K562 (cell line): ENCODE measurements around the gene SNW1. TPM values are rescaled to one million over a fixed set of nuclear protein-coding genes. Genes with fewer than 3 reads are reported as not detected.
A peak's percentile ranks its signal among the peaks of the same experiment; 100 is the strongest.

Source experiments
- ATAC-seq: fragments of 200-7000 bp; cut with Tn5 transposase; 3 replicates; pipeline ENCODE4 v1.9.1; 2020; ENCODE audit warnings: moderate library complexity
- BruUV-seq: library from RNA; stranded (reverse); fragments of 400-500 nt; replicated peaks from 2 replicates; lab custom pipeline; 2021; lab: Mats Ljungman, UMichigan
- CTCF ChIA-PET: fragments of 300-600 bp; formaldehyde crosslinking; extraction: SDS; loops from one replicate; lab custom pipeline; 2021; ENCODE audit warnings: low intra/inter-chr PET ratio; lab: Yijun Ruan, JAX
- POLR2A ChIA-PET: fragments of 300-600, 350-650 bp; sonication (Branson Sonifier 250); formaldehyde crosslinking; extraction: SDS; loops from one replicate; lab custom pipeline; 2021; ENCODE audit warnings: antibody characterized with exemption, inconsistent platforms; lab: Yijun Ruan, JAX
- DNase-seq, 4 experiments: peaks; one replicate each; pipeline versions ENCODE4 v3.0.0 to v3.0.0-alpha.2; 2011 to 2018; ENCODE audit warnings: low spot score in 3 of 4, mixed read lengths in 3 of 4; ENCODE audit errors: extremely low read depth in 1 of 4
- FAIRE-seq: peaks from 2 replicates; lab custom pipeline; 2011; peaks lifted over from hg19 to GRCh38; lab: Jason Lieb, UNC
- H2AFZ ChIP-seq: 2 replicates; pipeline ENCODE4 v1.6.0; 2011; ENCODE audit warnings: low read depth, low read length, control low read depth, inconsistent platforms
- H3K27ac ChIP-seq: fragments of 200-600 bp; 3 replicates; pipeline ENCODE4 v1.8.0; 2011; ENCODE audit warnings: low read depth, mild to moderate bottlenecking, control low read depth, inconsistent platforms, low read length, moderate library complexity, mixed read lengths; ENCODE audit errors: extremely low read depth
- H3K27me3 ChIP-seq, 2 experiments: fragments of 300-600 bp in 1 of 2; 2 replicates in 1 of 2; 3 replicates in 1 of 2; pipeline versions ENCODE4 v1.6.0 to v1.8.0; 2011; ENCODE audit warnings: inconsistent platforms in 2 of 2, low read length in 2 of 2, mild to moderate bottlenecking in 1 of 2, mixed read lengths in 1 of 2, moderate library complexity in 1 of 2; ENCODE audit not compliant: control insufficient read depth in 2 of 2, insufficient read depth in 2 of 2
- H3K36me3 ChIP-seq: fragments of 300-600 bp; 3 replicates; pipeline ENCODE4 v1.8.0; 2011; ENCODE audit warnings: mild to moderate bottlenecking, low read length, inconsistent platforms; ENCODE audit not compliant: control insufficient read depth, insufficient read depth
- H3K4me1 ChIP-seq, 2 experiments: fragments of 200-600 bp in 1 of 2; replicated peaks in 1 of 2; 2 replicates in 1 of 2; 3 replicates in 1 of 2; pipeline versions ENCODE4 v1.5.1 to v1.8.0; 2011; ENCODE audit warnings: inconsistent platforms in 2 of 2, low read length in 2 of 2, mild to moderate bottlenecking in 1 of 2, mixed read lengths in 1 of 2, moderate library complexity in 1 of 2; ENCODE audit not compliant: control insufficient read depth in 2 of 2, insufficient read depth in 2 of 2
- H3K4me2 ChIP-seq: 2 replicates; pipeline ENCODE4 v1.6.1; 2011; ENCODE audit warnings: low read length, control low read depth, inconsistent platforms, mixed read lengths; ENCODE audit not compliant: insufficient read depth
- H3K4me3 ChIP-seq: fragments of 200-600 bp; sonication (generic), shearing (Covaris generic); 2 replicates; pipeline ENCODE4 v1.5.1; 2016; ENCODE audit warnings: control low read depth, inconsistent platforms
- H3K79me2 ChIP-seq: fragments of 200-600 bp; 3 replicates; pipeline ENCODE4 v1.8.0; 2011; ENCODE audit warnings: low read length, inconsistent platforms; ENCODE audit not compliant: control insufficient read depth, insufficient read depth
- H3K9ac ChIP-seq, 2 experiments: 2 replicates each; pipeline versions ENCODE4 v1.6.0 to v1.6.1; 2011; ENCODE audit warnings: low read depth in 2 of 2, low read length in 2 of 2, control low read depth in 1 of 2, inconsistent platforms in 1 of 2, mild to moderate bottlenecking in 1 of 2, mixed read lengths in 1 of 2; ENCODE audit not compliant: insufficient read depth in 1 of 2
- H3K9me1 ChIP-seq: one replicate; pipeline ENCODE4 v1.6.0; 2011; ENCODE audit warnings: inconsistent platforms, mild to moderate bottlenecking, low read length, moderate library complexity; ENCODE audit not compliant: control insufficient read depth, insufficient read depth
- H3K9me3 ChIP-seq: replicated peaks from 2 replicates; pipeline ENCODE4 v1.5.1; 2011; ENCODE audit warnings: low read depth, low read length, inconsistent platforms; ENCODE audit not compliant: control insufficient read depth, insufficient read depth
- H4K20me1 ChIP-seq: replicated peaks from 2 replicates; pipeline ENCODE4 v1.6.1; 2011; ENCODE audit warnings: low read length, inconsistent platforms, mixed read lengths; ENCODE audit not compliant: control insufficient read depth, insufficient read depth
- BDP1 ChIP-seq: IDR thresholded peaks from 3 replicates; pipeline ENCODE4 v1.6.1; 2011; ENCODE audit not compliant: insufficient read length, insufficient read depth
- CLOCK ChIP-seq: fragments of 250-450 bp; sonication (Bioruptor Pico); IDR thresholded peaks from 2 replicates; pipeline ENCODE4 v1.4.0; 2020; ENCODE audit warnings: mild to moderate bottlenecking, moderate library complexity, borderline replicate concordance
- DPF2 ChIP-seq: fragments of 450-650 bp; IDR thresholded peaks from 2 replicates; pipeline ENCODE4 v1.6.1; 2016
- MNT ChIP-seq, 2 experiments: fragments of 450-650 bp; conservative IDR thresholded peaks; 2 replicates each; pipeline ENCODE4 v1.6.1; 2017; ENCODE audit warnings: mild to moderate bottlenecking in 2 of 2, moderate library complexity in 2 of 2
- RBM25 ChIP-seq: fragments of 200-400 bp; formaldehyde crosslinking; IDR thresholded peaks from 2 replicates; pipeline ENCODE4 v1.6.1; 2018; ENCODE audit warnings: low read length, low read depth, moderate library complexity; ENCODE audit not compliant: severe bottlenecking
- WGBS: fragments of 100-300 bp; shearing (Covaris generic); methylation state at CpG from one replicate; pipeline ENCODE4 v1.1.6; 2016; ENCODE audit warnings: low coverage, mixed read lengths; ENCODE audit not compliant: insufficient coverage; ENCODE audit errors: missing lambda C conversion rate; 5-methylcytosine and 5-hydroxymethylcytosine counted together
- in situ Hi-C: fragments of 300-500 bp; cut with MboI; formaldehyde crosslinking; loops from 4 replicates; pipeline ENCODE4 v1.15.0; 2018; ENCODE audit warnings: inconsistent platforms, mixed read lengths
- intact Hi-C: fragments of 100-400 bp; cut with micrococcal nuclease; formaldehyde crosslinking; loops from 2 replicates; pipeline ENCODE4 v1.14.2; 2022
- polyA plus RNA-seq, 8 experiments: library from polyadenylated mRNA; depleted of rRNA in 4 of 8; stranded (reverse) in 5 of 8; unstranded in 3 of 8; fragments of >200 nt; fragmentation: Nextera tagmentation in 2 of 8; fragmentation: Illumina TruSeq in 1 of 8; extraction: Ambion mirVana in 2 of 8; extraction: Trizol in 1 of 8; gene quantifications; 2 replicates each; pipeline versions ENCODE4 v1.2.1 to v1.2.3, GENCODE V29; 2011 to 2014; ENCODE audit warnings: inconsistent platforms in 1 of 8, missing spikeins in 1 of 8
- total RNA-seq, 7 experiments: library from RNA; depleted of rRNA in 6 of 7; stranded (reverse); fragments of >200 nt in 6 of 7; fragmentation: Illumina TruSeq in 2 of 7; extraction: Trizol in 2 of 7; gene quantifications; 2 replicates each; pipeline versions ENCODE4 v1.2.1 to v1.2.3, GENCODE V29; 2011 to 2021; ENCODE audit warnings: low replicate concordance in 1 of 7
- TF ChIP-seq, protein P1 (sequence below): fragments of 250-450 bp; sonication (Bioruptor Pico); IDR thresholded peaks from 2 replicates; pipeline ENCODE4 v1.8.0; 2022; ENCODE audit warnings: inconsistent platforms

SNW1 gene
- total and polyA plus RNA-seq, 9 of the 15 experiments (the other 6 are each of a cell fraction or from before 2014, with no cell fraction given), result 64.4 to 143 (median 98.2) TPM

DNA sequence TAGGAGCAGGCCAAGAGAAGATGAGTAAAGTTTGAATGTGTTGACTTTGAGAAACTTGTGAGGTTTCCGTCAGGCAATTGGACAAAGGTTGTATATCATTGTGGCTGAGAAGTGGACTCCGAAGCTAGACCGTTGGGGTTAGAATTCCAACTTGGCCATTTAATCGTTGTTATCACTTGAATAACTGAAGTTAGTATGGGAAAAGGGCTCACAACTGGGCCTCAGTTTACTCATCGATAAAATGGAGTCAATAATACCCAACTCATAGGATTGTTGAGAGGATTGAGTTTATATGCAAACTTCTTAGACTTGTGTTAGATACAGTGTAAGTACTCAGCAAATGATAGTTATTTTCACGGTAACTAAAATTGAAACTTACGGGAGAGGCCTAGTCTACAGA is 52.2 kb downstream of the SNW1 start:
- intact Hi-C loops, result loop anchor here (1.0 to 5.0 kb wide), 2 partner anchors 53 to 91 kb away; partner anchors contain the start of gene SPTLC2
- Histone ChIP-seq H3K9ac (peak overlapping the region; percentile 60 to 84; a peak in 3 of 4 replicates), H3K4me3 (peak overlapping the region; percentile 82), H3K79me2 (peaks cover 77% of the 10 kb centered on the region), H3K4me2 (peak overlapping the region; percentile 99), H3K27me3 (no peaks in the 10 kb centered on the region), H3K9me3 (no peaks in the 10 kb centered on the region), H4K20me1 (0 out of 2 replicates have a peak, but pooled peaks cover 2% of the 10 kb centered on the region), H3K4me1 (peaks cover 0 to 6% of the 10 kb centered on the region in 2 experiments; a peak in 2 of 5 replicates), H3K9me1 (no peaks in the 10 kb centered on the region), H3K36me3 (peaks cover 61% of the 10 kb centered on the region), H2AFZ (no peak overlapping the region)
- 1% methylated on average over 7 of the region's 7 CpGs for WGBS
- ChIA-PET POLR2A (interaction anchor here (1.1 kb wide), 1 partner anchor 101 kb away, joined by 4 read pairs; no protein-coding TSS in a partner anchor), CTCF (no interaction called here)
- in situ Hi-C loops, result no loop called here
- ATAC-seq (no peak), DNase-seq (no peak), FAIRE-seq (no peak)
- BruUV-seq, result TSS peak; percentile 71
- no peak for TF ChIP-seq BDP1
- TF ChIP-seq RBM25, result peak; percentile 37
- TF ChIP-seq, all 486 proteins: peak for 1
- H3K27ac ChIP-seq, result peak overlapping the region; percentile 87

DNA sequence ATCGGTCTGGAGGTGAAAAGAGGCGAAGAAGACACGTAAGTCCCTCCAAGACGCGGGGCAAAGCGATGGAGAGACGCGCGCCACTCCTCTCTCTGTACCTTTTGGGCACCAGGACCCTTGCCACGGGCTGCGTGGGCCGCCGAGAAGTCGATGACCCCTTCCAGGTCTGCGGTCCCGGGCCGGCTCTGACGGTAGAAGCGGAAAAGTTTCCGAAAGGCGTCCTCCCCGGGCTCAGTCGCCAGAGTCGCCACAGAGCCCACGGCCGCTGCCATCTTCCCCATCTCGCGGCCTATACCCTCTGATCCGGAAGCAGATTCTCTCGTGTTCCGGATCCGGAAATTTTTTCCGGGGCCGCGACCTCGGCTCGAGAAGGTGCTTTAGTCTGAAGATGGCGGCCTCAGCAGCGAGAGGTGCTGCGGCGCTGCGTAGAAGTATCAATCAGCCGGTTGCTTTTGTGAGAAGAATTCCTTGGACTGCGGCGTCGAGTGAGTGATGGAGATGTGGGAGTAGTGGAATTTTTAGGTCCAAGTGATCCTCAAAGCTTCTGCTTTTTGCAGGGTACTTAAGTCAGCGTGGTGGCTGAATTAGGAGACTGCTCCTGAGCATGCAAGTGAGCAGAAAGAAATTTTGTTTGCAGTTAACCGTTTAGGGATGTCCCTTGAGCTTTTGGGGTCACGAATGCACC is 53.1 kb downstream of the SNW1 start, which contains the start of the genes ALKBH1 and SLIRP:
ALKBH1 (minus strand) TSS at position 300 of the 685 bp plus-strand sequence; CDS start at position 281, 19 bp downstream.
SLIRP (plus strand) TSS at position 380 of the 685 bp plus-strand sequence; CDS start at position 389, 9 bp downstream.
- peak; percentile 90 for FAIRE-seq
- in situ Hi-C loops, result no loop called here
- BruUV-seq, result no TSS peak
- peak; percentile 24; the same call in 1 of the 2 replicates for TF ChIP-seq DPF2
- no peak for TF ChIP-seq CLOCK (CRISPR knock-in tag)
- TF ChIP-seq, protein P1, sequence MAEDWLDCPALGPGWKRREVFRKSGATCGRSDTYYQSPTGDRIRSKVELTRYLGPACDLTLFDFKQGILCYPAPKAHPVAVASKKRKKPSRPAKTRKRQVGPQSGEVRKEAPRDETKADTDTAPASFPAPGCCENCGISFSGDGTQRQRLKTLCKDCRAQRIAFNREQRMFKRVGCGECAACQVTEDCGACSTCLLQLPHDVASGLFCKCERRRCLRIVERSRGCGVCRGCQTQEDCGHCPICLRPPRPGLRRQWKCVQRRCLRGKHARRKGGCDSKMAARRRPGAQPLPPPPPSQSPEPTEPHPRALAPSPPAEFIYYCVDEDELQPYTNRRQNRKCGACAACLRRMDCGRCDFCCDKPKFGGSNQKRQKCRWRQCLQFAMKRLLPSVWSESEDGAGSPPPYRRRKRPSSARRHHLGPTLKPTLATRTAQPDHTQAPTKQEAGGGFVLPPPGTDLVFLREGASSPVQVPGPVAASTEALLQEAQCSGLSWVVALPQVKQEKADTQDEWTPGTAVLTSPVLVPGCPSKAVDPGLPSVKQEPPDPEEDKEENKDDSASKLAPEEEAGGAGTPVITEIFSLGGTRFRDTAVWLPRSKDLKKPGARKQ (CRISPR knock-in tag), result no peak
- TF ChIP-seq MNT (conservative IDR thresholded peaks at IDR 0.05), result peak; percentile 25 to 81; a peak in 3 of 4 replicates

More for the DNA sequence above, 53.1 kb downstream of the SNW1 start, which contains the start of the genes ALKBH1 and SLIRP:
- intact Hi-C loops, result loop anchor here (1.0 to 5.0 kb wide), 2 partner anchors 53 to 91 kb away; partner anchors contain the start of gene SPTLC2
- under 1% methylated on average over 44 of the region's 49 CpGs for WGBS
- Histone ChIP-seq H3K79me2 (peaks cover 69% of the 10 kb centered on the region), H3K27me3 (no peaks in the 10 kb centered on the region), H3K27ac (peak within 1 kb of the TSS; percentile 87), H3K4me3 (peak within 1 kb of the TSS; percentile 82), H3K36me3 (peaks cover 54% of the 10 kb centered on the region), H3K9me3 (no peaks in the 10 kb centered on the region), H2AFZ (peak within 1 kb of the TSS; percentile 86), H3K4me1 (peaks cover 0 to 6% of the 10 kb centered on the region in 2 experiments; a peak in 2 of 5 replicates), H4K20me1 (0 out of 2 replicates have a peak, but pooled peaks cover 2% of the 10 kb centered on the region), H3K9me1 (no peaks in the 10 kb centered on the region), H3K9ac (peak within 1 kb of the TSS; percentile 84 to 97), H3K4me2 (peak within 1 kb of the TSS; percentile 99)
- ATAC-seq, result peak; percentile 97
- POLR2A ChIA-PET, result interaction anchor here (0.6 to 1.1 kb wide), 2 partner anchors 11 to 100 kb away, joined by 3 to 4 read pairs; no protein-coding TSS in a partner anchor
- peak; percentile 64 to 88 (median 74) for DNase-seq
- CTCF ChIA-PET, result interaction anchor here (0.7 kb wide), 1 partner anchor 53 kb away, joined by 3 read pairs; no protein-coding TSS in a partner anchor
